ENCODE results near the gene ASCC1. TPM values are rescaled to one million over a fixed set of nuclear protein-coding genes. Genes with fewer than 3 reads are reported as not detected.

ASCC1 gene
- total and polyA plus RNA-seq, 2 experiments from 2014 or later, result 13.7 to 37.2 TPM

GRCh38 chr10:72114706-72115450 lies 101.2 kb downstream of the ASCC1 start:
- Histone ChIP-seq H2AFZ (no peak overlapping the region), H3K79me2 (replicated peaks; ENCODE audit: insufficient read depth) (no peaks in the 10 kb centered on the region), H3K27me3 (ENCODE audit: insufficient read depth) (no peaks in the 10 kb centered on the region), H3F3A (replicated peaks; ENCODE audit: low read depth) (no peaks in the 10 kb centered on the region), H3K4me2 (no peak overlapping the region), H3K4me1 (ENCODE audit: insufficient read depth) (no peaks in the 10 kb centered on the region), H3K36me3 (ENCODE audit: insufficient read depth) (no peaks in the 10 kb centered on the region), H3K4me3 (no peak overlapping the region), H3K27ac (ENCODE audit: low read depth) (no peak overlapping the region), H4K20me1 (replicated peaks; ENCODE audit: insufficient read depth) (no peaks in the 10 kb centered on the region), H3K9me2 (ENCODE audit: insufficient read depth) (no peaks in the 10 kb centered on the region)
- Mint-ChIP-seq H3K27ac (no peak overlapping the region), H3K4me3 (no peak overlapping the region), H3K4me1 (no peaks in the 10 kb centered on the region), H3K27me3 (ENCODE audit: insufficient read depth, low read depth, poor library complexity) (no peaks in the 10 kb centered on the region), H3K36me3 (ENCODE audit: low read depth) (peaks cover 29% of the 10 kb centered on the region), H3K9me3 (peaks cover 16% of the 10 kb centered on the region)
- DNase-seq (ENCODE audit: low spot score) (no peak), ATAC-seq (no peak)
- TF ChIP-seq ETS1 (IDR thresholded peaks at IDR 0.05) (no peak), EZH2phosphoT487 (IDR thresholded peaks at IDR 0.05; ENCODE audit: unreplicated experiment) (no peak), POLR2AphosphoS5 (IDR thresholded peaks at IDR 0.05; ENCODE audit: low read depth) (no peak), REST (IDR thresholded peaks at IDR 0.05; ENCODE audit: unreplicated experiment) (no peak), ZNF462 (CRISPR knock-in tag; IDR thresholded peaks at IDR 0.05) (no peak), CTCF (conservative IDR thresholded peaks at IDR 0.05; ENCODE audit: low read depth in 2 of 2) (no peak), NANOG (IDR thresholded peaks at IDR 0.05; ENCODE audit: borderline replicate concordance) (no peak), EZH2 (IDR thresholded peaks at IDR 0.05; ENCODE audit: low read depth, unreplicated experiment) (no peak), CREB1 (CRISPR knock-in tag; IDR thresholded peaks at IDR 0.05; ENCODE audit: low read depth) (no peak), ZNF331 (CRISPR knock-in tag; IDR thresholded peaks at IDR 0.05; ENCODE audit: low read depth) (no peak), JUNB (IDR thresholded peaks at IDR 0.05; ENCODE audit: unreplicated experiment) (no peak), ZNF114 (CRISPR knock-in tag; IDR thresholded peaks at IDR 0.05) (no peak), STAT1 (IDR thresholded peaks at IDR 0.05; ENCODE audit: unreplicated experiment) (no peak)

Data from GM23338 (cell line).